NT2/D1 (cell line): ENCODE data around the gene EFNA2.

ENCODE experiments used
- YY1 ChIP-seq: IDR thresholded peaks from 2 replicates; pipeline ENCODE4 v1.6.1; 2011; ENCODE audit not compliant: insufficient read length, insufficient read depth
- ZNF274 ChIP-seq: IDR thresholded peaks from 2 replicates; pipeline ENCODE4 v1.6.1; 2011; ENCODE audit warnings: mild to moderate bottlenecking, low read depth, low read length

DNA sequence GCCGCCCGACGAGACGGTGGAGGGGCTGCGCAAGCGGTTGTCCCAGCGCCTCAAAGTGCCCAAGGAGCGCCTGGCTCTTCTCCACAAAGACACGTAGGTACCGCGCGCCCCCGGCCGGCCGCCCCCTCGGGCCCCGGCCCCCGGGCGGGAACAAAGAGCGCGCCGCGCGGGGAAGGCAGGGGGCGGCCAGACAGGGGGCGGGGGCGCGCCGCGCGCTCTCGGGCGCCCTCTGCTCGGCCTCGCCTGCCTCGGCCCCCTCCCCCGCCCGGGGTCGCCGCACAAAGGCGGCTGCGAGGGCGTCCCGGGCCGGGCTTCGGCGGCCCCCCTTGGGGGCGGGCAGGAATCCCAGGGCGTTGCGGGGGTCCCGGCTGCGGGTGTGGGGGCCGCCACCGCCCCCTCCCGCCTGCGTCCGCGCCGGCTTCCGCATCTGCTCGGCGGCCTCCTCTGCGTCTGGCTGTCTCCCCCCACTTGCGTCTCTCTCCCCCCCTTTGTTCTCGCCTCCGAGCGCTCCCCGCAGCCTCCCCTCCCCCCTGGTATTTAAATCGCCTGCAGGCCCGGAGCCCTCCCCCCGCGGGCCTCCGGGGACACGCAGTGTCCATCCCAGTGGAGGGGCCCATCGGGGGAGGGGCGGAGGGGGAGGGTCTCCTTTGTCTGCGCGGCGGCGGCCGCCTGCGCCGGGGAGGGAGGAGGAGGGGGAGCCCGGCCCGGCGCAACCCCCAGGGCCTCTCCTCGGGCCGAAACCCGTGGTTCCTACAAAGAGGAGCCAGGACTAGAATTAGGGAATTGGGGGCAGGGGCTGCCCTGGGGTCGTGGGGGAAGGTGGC is 35.0 kb upstream of the EFNA2 start:
- TF ChIP-seq YY1, result no peak
- TF ChIP-seq ZNF274, result no peak
